Stimulated activated CD4-positive, alpha-beta T cell treated with anti-CD3 and anti-CD28 coated beads, Interleukin-2, amount 100 ng/mL, for 48 hours (primary cell): ENCODE data around the gene FAM13B.

Experiments
- DNase-seq, 2 donors: peaks; one replicate each; pipeline ENCODE4 v3.0.0-alpha.2; 2020

FAM13B gene

GRCh38 chr5:137888863-137889759, 143.8 kb downstream of the FAM13B start, which contains the start of gene PKD2L2:
Gene PKD2L2, plus strand, starts transcription at chr5:137889457. Its CDS starts 35 bp downstream, at chr5:137889492.
- DNase-seq = peak; percentile 67 to 74

GRCh38 chr5:137888466-137888862, 144.4 kb downstream of the FAM13B start:
- no peak for DNase-seq
